Nephron (organoid): ENCODE data around the gene TRPC6.

Experiments used
- H3K27ac Mint-ChIP-seq, 3 experiments: 2 replicates each; pipeline ENCODE4 v1.8.0; 2020; ENCODE audit warnings: mixed read lengths in 3 of 3, mild to moderate bottlenecking in 2 of 3, moderate library complexity in 1 of 3
- H3K27me3 Mint-ChIP-seq: 2 replicates; pipeline ENCODE4 v1.8.0; 2021; ENCODE audit warnings: low read depth, mild to moderate bottlenecking, moderate library complexity, mixed read lengths
- H3K36me3 Mint-ChIP-seq: 2 replicates; pipeline ENCODE4 v1.8.0; 2020; ENCODE audit warnings: low read depth, mixed read lengths
- H3K4me1 Mint-ChIP-seq: 2 replicates; pipeline ENCODE4 v1.8.0; 2020; ENCODE audit warnings: mixed read lengths
- H3K4me3 Mint-ChIP-seq, 3 experiments: 2 replicates each; pipeline ENCODE4 v1.8.0; 2020; ENCODE audit warnings: mild to moderate bottlenecking in 3 of 3, mixed read lengths in 3 of 3, moderate library complexity in 2 of 3
- H3K9me3 Mint-ChIP-seq: 2 replicates; pipeline ENCODE4 v1.8.0; 2020; ENCODE audit warnings: mixed read lengths
- CTCF ChIP-seq, 3 experiments: fragments of 200-600 bp; sonication (generic); IDR thresholded peaks; one replicate each; pipeline ENCODE4 v1.5.0; 2021; ENCODE audit warnings: antibody characterized with exemption in 3 of 3; ENCODE audit not compliant: unreplicated experiment in 3 of 3

Gene TRPC6

GRCh38 chr11:101555366-101555765 is 28.4 kb downstream of the TRPC6 start:
- Mint-ChIP-seq H3K36me3 (no peaks in the 10 kb centered on the region), H3K27me3 (no peaks in the 10 kb centered on the region), H3K27ac (no peak overlapping the region), H3K4me1 (peaks cover 15% of the 10 kb centered on the region), H3K4me3 (no peak overlapping the region), H3K9me3 (no peaks in the 10 kb centered on the region)
- no peak for TF ChIP-seq CTCF (IDR thresholded peaks at IDR 0.05; ENCODE audit: unreplicated experiment in 3 of 3)

- H3K27me3 Mint-ChIP-seq, result no peaks in the 10 kb centered on the region
- no peak for TF ChIP-seq CTCF (IDR thresholded peaks at IDR 0.05; ENCODE audit: unreplicated experiment in 3 of 3)
- no peaks in the 10 kb centered on the region for H3K9me3 Mint-ChIP-seq
- no peak overlapping the region for H3K27ac Mint-ChIP-seq
- no peaks in the 10 kb centered on the region for H3K36me3 Mint-ChIP-seq
- peaks cover 15% of the 10 kb centered on the region for H3K4me1 Mint-ChIP-seq
- H3K4me3 Mint-ChIP-seq, result no peak overlapping the region
These were observed 29.9 kb downstream of the TRPC6 start for GRCh38 chr11:101553891-101554292.

GRCh38 chr11:101552888-101553287 is 30.9 kb downstream of the TRPC6 start:
- Mint-ChIP-seq H3K9me3 (no peaks in the 10 kb centered on the region), H3K4me1 (peaks cover 15% of the 10 kb centered on the region), H3K4me3 (no peak overlapping the region), H3K27ac (no peak overlapping the region), H3K27me3 (no peaks in the 10 kb centered on the region), H3K36me3 (no peaks in the 10 kb centered on the region)
- TF ChIP-seq CTCF (IDR thresholded peaks at IDR 0.05; ENCODE audit: unreplicated experiment in 3 of 3), result no peak

- H3K4me1 Mint-ChIP-seq, result no peaks in the 10 kb centered on the region
- no peak overlapping the region for H3K4me3 Mint-ChIP-seq
- H3K27ac Mint-ChIP-seq, result no peak overlapping the region
- H3K9me3 Mint-ChIP-seq, result no peaks in the 10 kb centered on the region
- no peaks in the 10 kb centered on the region for H3K36me3 Mint-ChIP-seq
- no peak for TF ChIP-seq CTCF (IDR thresholded peaks at IDR 0.05; ENCODE audit: unreplicated experiment in 3 of 3)
- no peaks in the 10 kb centered on the region for H3K27me3 Mint-ChIP-seq
These were observed 55.3 kb downstream of the TRPC6 start for GRCh38 chr11:101528541-101528940.

GRCh38 chr11:101523634-101524260 is 60.1 kb downstream of the TRPC6 start:
- TF ChIP-seq CTCF (IDR thresholded peaks at IDR 0.05; ENCODE audit: unreplicated experiment in 3 of 3), result no peak
- H3K27ac Mint-ChIP-seq, result no peak overlapping the region
- no peaks in the 10 kb centered on the region for H3K4me1 Mint-ChIP-seq
- peaks cover 6% of the 10 kb centered on the region for H3K27me3 Mint-ChIP-seq
- H3K36me3 Mint-ChIP-seq, result no peaks in the 10 kb centered on the region
- H3K4me3 Mint-ChIP-seq, result no peak overlapping the region
- H3K9me3 Mint-ChIP-seq, result no peaks in the 10 kb centered on the region

GRCh38 chr11:101523193-101523592 is 60.6 kb downstream of the TRPC6 start:
- Mint-ChIP-seq H3K4me1 (no peaks in the 10 kb centered on the region), H3K4me3 (no peak overlapping the region), H3K27me3 (peaks cover 6% of the 10 kb centered on the region), H3K27ac (no peak overlapping the region), H3K36me3 (no peaks in the 10 kb centered on the region), H3K9me3 (no peaks in the 10 kb centered on the region)
- TF ChIP-seq CTCF (IDR thresholded peaks at IDR 0.05; ENCODE audit: unreplicated experiment in 3 of 3), result no peak
